Measurements from ENCODE around the gene NQO1.
A peak's percentile ranks its signal among the peaks of the same experiment; 100 is the strongest.
"Not testable (repeated sequence)": the region's sequence is repeated elsewhere in the genome, so short reads cannot be mapped to it uniquely, and the experiment has no call there.

NQO1 gene

GRCh38 chr16:69741951-69742904 is 15.9 kb upstream of the NQO1 start:
- no peak for DNase-seq

DNA sequence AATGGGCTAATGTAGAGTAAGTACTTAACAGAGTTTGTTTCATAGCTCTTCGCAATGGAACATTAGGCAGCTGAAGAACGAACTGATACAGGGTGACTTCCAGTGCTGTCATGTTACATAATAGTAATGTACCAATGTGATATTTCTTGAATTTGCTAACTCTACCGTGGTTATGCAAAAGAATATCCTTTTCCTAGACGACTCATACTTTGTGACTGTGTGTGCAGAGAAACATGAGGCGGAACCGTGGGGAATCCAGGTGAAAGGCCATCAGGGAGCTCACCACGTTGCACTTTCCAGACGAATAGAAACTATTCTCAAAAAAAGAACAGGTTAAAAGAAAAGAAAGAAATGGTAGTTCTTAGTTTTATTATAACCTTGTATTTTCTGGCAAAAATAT is 15.2 kb upstream of the NQO1 start:
- no peak for DNase-seq

DNA sequence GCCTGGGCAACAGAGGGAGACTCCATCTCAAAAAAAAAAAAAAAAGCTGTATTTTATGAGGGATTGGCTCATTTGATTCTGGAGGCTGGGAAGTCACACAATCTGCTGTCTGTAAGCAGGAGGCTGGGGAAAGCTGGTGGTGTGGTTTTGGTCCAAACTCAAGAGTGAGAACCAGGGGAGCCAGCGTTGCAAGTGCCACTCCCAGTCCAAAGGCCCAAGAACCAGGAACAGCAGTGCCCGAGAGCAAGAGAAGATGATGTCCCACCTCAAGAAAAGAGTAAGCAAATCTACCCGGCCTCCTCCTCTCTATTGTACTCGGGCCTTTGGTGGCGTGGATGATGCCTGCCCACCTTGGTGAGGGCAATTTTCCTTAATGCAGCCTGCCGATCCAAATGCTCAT is 5.7 kb upstream of the NQO1 start:
- DNase-seq = no peak

GRCh38 chr16:69731280-69731679 is 4.9 kb upstream of the NQO1 start:
- not testable (repeated sequence) for DNase-seq

DNA sequence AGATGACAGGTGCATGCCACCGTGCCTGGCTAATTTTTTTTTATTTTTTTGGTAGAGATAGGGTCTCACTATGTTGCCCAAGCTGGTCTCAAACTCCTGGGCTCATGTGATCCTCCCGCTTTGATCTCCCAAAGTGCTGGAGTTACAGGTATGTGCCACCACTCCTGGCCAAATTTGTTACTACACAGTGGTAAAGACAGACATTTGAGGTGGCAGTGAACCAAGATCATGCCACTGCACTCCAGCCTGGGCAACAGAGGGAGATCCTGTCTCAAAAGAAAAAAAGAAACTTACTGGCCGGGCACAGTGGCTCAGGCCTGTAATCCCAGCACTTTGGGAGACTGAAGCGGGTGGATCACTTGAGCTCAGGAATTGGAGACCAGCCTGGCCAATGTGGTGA is 2.7 kb upstream of the NQO1 start:
- DNase-seq = not testable (repeated sequence)

DNA sequence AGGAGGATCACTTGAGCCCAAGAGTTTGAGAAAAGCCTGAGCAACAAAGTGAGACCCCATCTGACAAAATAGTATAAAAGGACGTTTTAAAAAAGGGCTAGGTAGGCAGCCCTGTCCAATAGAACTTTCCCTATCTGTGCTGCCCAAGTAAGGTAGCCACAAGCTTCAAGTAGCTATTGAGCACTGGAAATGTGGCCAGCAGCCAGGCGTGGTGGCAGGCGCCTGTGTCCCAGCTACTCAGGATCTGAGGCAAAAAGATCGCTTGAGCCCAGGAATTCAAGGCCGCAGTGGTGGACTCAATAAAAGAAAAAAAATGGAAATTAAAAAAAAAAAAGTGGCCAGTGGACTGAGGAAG is 1.5 kb upstream of the NQO1 start:
- DNase-seq = no peak

- no peak for DNase-seq
Measured at GRCh38 chr16:69725480-69726312, 664 bp downstream of the NQO1 start.

GRCh38 chr16:69724981-69725479 is 1.3 kb downstream of the NQO1 start:
- no peak for DNase-seq

- DNase-seq = no peak
Measured at GRCh38 chr16:69724414-69724873, 1.9 kb downstream of the NQO1 start.

DNA sequence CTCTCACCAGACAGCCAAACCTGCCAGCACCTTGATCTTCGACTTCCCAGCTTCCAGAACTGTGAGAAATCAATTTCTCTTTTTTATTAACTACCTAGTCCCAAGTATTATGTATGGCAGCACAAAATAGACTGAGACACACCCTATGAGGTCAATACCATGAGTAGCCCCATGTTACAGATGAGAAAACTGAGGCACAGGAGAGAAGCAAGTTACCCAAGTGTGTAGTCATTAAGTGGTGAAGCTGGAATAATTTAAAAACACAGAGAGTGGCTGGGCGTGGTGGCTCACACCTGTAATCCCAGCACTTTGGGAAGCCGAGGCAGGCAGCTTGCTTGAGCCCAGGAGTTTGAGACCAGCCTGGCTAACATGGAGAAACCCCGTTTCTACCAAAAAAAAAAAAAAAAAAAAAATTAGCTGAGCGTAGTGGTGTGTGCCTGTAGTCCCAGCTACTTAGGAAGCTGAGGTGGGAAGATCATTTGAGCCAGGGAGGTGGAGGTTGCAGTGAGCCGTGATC is 4.9 kb downstream of the NQO1 start:
- no peak for DNase-seq

DNA sequence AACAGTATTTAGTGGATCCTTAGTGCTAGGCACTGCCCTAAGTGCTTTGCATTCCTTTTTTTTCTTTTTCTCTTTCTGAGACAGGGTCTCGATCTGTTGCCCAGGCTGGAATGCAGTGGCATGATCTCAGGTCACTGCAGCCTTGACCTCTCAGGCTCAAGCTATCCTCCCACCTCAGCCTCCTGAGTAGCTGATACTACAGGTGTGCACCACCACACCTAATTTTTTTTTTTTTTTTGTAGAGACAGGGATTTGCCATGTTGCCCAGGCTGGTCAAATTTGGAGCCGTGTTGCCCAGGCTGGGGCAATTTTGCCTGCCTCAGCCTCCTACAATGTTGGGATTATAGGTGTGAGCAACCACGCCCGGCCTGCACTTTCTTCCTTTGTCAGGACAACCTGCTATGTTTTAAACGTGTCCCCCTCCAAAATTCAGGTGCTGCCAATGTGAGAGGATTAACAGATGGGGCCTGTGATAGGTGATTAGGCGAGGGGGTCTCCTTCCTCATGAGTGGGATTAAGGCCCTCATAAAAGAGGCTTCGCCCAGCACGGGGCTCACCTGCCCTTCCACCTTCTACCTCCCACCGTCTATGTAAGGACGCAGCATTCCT is 5.4 kb downstream of the NQO1 start:
- no peak for DNase-seq

DNA sequence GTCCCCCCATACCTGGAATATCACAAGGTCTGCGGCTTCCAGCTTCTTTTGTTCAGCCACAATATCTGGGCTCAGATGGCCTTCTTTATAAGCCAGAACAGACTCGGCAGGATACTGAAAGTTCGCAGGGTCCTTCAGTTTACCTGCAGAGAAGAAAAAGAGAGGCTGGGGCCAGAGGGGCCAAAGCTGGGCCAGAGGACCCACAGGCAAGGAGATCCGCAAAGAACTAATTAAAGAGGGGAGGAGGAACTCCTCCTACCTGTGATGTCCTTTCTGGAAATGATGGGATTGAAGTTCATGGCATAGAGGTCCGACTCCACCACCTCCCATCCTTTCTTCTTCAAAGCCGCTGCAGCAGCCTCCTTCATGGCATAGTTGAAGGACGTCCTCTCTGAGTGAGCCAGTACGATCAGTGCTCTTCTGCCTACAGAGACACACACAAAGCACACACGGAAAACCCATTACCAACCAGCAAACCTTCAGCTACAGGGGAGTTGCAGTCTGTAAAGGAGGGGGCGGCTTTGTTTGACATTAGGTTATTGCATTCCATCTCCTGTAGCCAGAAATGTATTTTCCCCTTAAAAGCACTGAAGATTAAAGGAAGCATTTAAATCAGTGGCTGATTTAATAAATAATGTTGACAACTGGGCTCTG is 8.1 kb downstream of the NQO1 start:
- no peak for DNase-seq

GRCh38 chr16:69717066-69717465 is 9.3 kb downstream of the NQO1 start:
- DNase-seq = no peak

- no peak for DNase-seq
Measured at GRCh38 chr16:69712914-69713581, 13.3 kb downstream of the NQO1 start.

DNA sequence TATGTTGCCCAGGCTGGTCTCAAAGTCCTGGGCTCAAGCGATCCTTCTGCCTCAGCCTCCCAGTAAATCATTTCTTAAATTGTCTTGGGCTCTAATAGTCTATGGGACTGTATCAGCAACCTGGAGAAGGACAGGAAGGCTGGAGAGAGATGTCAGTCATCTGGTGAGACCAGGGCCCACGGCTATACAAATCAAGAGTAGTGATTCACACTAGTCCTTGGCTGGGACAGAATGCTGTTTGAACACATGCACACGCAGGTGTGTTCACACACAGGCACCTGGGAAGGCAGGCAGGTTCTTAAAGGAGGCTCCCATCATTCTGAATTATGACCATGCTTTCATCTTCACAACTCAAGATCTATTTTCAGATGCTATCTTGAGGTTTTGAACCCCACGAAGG is 14.1 kb downstream of the NQO1 start:
- no peak for DNase-seq

DNA sequence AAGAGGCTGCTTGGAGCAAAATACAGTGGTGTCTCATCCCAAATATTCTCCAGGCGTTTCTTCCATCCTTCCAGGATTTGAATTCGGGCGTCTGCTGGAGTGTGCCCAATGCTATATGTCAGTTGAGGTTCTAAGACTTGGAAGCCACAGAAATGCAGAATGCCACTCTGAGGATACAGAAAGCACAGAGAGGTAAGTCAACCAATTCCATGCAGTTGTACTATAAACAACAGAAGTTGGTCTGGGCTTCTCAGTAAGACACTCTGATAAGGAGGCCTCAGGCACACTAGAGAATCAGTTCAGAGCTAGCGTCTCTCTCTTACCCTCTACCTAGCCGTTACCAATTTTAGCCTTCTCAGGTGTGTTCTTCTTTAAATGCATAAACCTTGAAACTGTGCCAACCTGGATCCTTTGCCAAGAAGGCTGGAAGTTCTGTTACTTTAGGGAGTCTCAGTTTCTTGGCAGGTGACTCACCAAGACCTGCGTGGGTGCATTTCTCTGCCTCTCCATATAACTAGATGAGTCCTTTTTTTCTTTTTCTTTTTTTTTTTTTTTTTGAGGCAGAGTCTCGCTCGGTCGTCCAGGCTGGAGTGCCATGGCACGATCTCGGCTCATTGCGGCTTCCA is 15.1 kb downstream of the NQO1 start:
- peak; percentile 18 for DNase-seq

- no peak for DNase-seq
Measured at GRCh38 chr16:69709456-69710084, 16.8 kb downstream of the NQO1 start.

- no peak for DNase-seq
Measured at GRCh38 chr16:69707920-69708683, 18.3 kb downstream of the NQO1 start.

DNA sequence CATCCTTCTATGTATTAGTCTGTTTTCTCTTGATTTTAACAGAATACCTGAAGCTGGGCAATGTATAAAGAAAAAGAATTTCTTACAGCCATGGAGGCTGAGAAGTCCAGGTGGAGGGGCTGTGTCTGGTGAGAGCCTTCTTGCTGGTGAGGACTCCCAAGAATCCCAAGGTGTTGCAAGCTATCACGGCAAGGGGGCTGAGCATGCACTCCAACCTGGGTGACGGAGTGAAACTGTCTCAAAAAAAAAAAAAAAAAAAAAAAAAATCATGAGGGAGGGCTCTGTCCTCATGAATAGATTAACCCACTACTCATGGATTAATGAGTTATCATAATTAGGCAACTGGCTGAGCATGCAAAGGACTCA is 19.4 kb downstream of the NQO1 start:
- DNase-seq = no peak
